ENCODE results near the gene ECE2.

GRCh38 chr3:184228376-184229137 lies 47.3 kb upstream of the ECE2 start:
- no peak for TF ChIP-seq CTCF (IDR thresholded peaks at IDR 0.05; ENCODE audit: low read length)
- no peak for TF ChIP-seq EZH2 (optimal IDR thresholded peaks at IDR 0.05; ENCODE audit: low read depth, low read length)

Data from MM.1S (cell line).